Activated gamma-delta T cell treated with Interleukin-2 at 50 U/mL for 16 hours (primary cell): ENCODE measurements around the gene PPIP5K2.
"Not testable (repeated sequence)": the region's sequence is repeated elsewhere in the genome, so short reads cannot be mapped to it uniquely, and the experiment has no call there.

Experiments used
- DNase-seq: peaks from one replicate; pipeline ENCODE4 v3.0.0-alpha.2; 2020

Gene PPIP5K2

GRCh38 chr5:103119765-103120606 is at the start of gene PPIP5K2, which contains the start of gene GIN1:
TSS of gene PPIP5K2 (plus strand) at chr5:103120301. CDS start at chr5:103129590, 9,289 bp downstream.
TSS of gene GIN1 (minus strand) at chr5:103120138. CDS start at chr5:103108707, 11,431 bp downstream.
- DNase-seq = peak; percentile 96

GRCh38 chr5:103073500-103073899 is 46.6 kb upstream of the PPIP5K2 start:
- not testable (repeated sequence) for DNase-seq

- no peak for DNase-seq
Measured at GRCh38 chr5:103075442-103075841, 44.7 kb upstream of the PPIP5K2 start.

- no peak for DNase-seq
Measured at GRCh38 chr5:103079796-103080195, 40.3 kb upstream of the PPIP5K2 start.

GRCh38 chr5:103086547-103086946 is 33.6 kb upstream of the PPIP5K2 start:
- no peak for DNase-seq

GRCh38 chr5:103089272-103089671 is 30.8 kb upstream of the PPIP5K2 start:
- DNase-seq = no peak

GRCh38 chr5:103090791-103091190 is 29.3 kb upstream of the PPIP5K2 start:
- DNase-seq = no peak

- DNase-seq = no peak
Measured at GRCh38 chr5:103092676-103093075, 27.4 kb upstream of the PPIP5K2 start.

GRCh38 chr5:103093727-103094126 is 26.4 kb upstream of the PPIP5K2 start:
- DNase-seq = no peak

GRCh38 chr5:103094737-103095136 is 25.4 kb upstream of the PPIP5K2 start:
- no peak for DNase-seq

GRCh38 chr5:103098993-103099392 is 21.1 kb upstream of the PPIP5K2 start:
- no peak for DNase-seq

GRCh38 chr5:103101079-103101750 is 18.9 kb upstream of the PPIP5K2 start:
- DNase-seq = no peak

- no peak for DNase-seq
Measured at GRCh38 chr5:103102234-103102633, 17.9 kb upstream of the PPIP5K2 start.

- no peak for DNase-seq
Measured at GRCh38 chr5:103108086-103108485, 12.0 kb upstream of the PPIP5K2 start.

GRCh38 chr5:103109277-103109676 is 10.8 kb upstream of the PPIP5K2 start:
- DNase-seq = no peak

- no peak for DNase-seq
Measured at GRCh38 chr5:103110403-103110802, 9.7 kb upstream of the PPIP5K2 start.

GRCh38 chr5:103111468-103111867 is 8.6 kb upstream of the PPIP5K2 start:
- DNase-seq = no peak

GRCh38 chr5:103112910-103113309 is 7.2 kb upstream of the PPIP5K2 start:
- no peak for DNase-seq

- DNase-seq = no peak
Measured at GRCh38 chr5:103114440-103114839, 5.7 kb upstream of the PPIP5K2 start.

- no peak for DNase-seq
Measured at GRCh38 chr5:103117471-103117991, 2.6 kb upstream of the PPIP5K2 start.

GRCh38 chr5:103119070-103119764 is 884 bp upstream of the PPIP5K2 start:
- no peak for DNase-seq

- DNase-seq = peak; percentile 3
Measured at GRCh38 chr5:103120607-103121200, 603 bp downstream of the PPIP5K2 start.

- DNase-seq = no peak
Measured at GRCh38 chr5:103122242-103122641, 2.1 kb downstream of the PPIP5K2 start.
